Keratinocyte (primary cell): Measurements from ENCODE around the gene SPATA6. TPM values are rescaled to one million over a fixed set of nuclear protein-coding genes. Genes with fewer than 3 reads are reported as not detected.

Source experiments
- DNase-seq: peaks from one replicate; pipeline ENCODE4 v3.0.0-alpha.2; 2011; ENCODE audit warnings: low read depth, missing footprints, low spot score
- FAIRE-seq: peaks from 2 replicates; lab custom pipeline; 2011; peaks lifted over from hg19 to GRCh38; lab: Jason Lieb, UNC
- H2AFZ ChIP-seq: 2 replicates; pipeline ENCODE4 v1.6.0; 2012; ENCODE audit warnings: low read length, control low read depth, inconsistent platforms; ENCODE audit not compliant: control insufficient read depth
- H3K27ac ChIP-seq: 2 replicates; pipeline ENCODE4 v1.5.1; 2011; ENCODE audit warnings: low read length; ENCODE audit not compliant: control insufficient read depth, insufficient read depth
- H3K27me3 ChIP-seq: 3 replicates; pipeline ENCODE4 v1.6.0; 2011; ENCODE audit warnings: low read length; ENCODE audit not compliant: control insufficient read depth, insufficient read depth; ENCODE audit errors: extremely low read depth
- H3K36me3 ChIP-seq, 2 experiments: 2 replicates in 1 of 2; 3 replicates in 1 of 2; pipeline ENCODE4 v1.5.1; 2011; ENCODE audit warnings: low read length in 2 of 2, mild to moderate bottlenecking in 1 of 2; ENCODE audit not compliant: control insufficient read depth in 2 of 2, insufficient read depth in 2 of 2; ENCODE audit errors: extremely low read depth in 1 of 2
- H3K4me1 ChIP-seq: 3 replicates; pipeline ENCODE4 v1.5.1; 2011; ENCODE audit warnings: low read length; ENCODE audit not compliant: control insufficient read depth, insufficient read depth; ENCODE audit errors: extremely low read depth
- H3K4me2 ChIP-seq: 3 replicates; pipeline ENCODE4 v1.6.0; 2011; ENCODE audit warnings: low read depth, low read length; ENCODE audit not compliant: control insufficient read depth, insufficient read depth; ENCODE audit errors: extremely low read depth
- H3K4me3 ChIP-seq, 3 experiments: fragments of 200-600 bp in 1 of 3; sonication (generic) in 1 of 3; 2 replicates in 2 of 3; 3 replicates in 1 of 3; pipeline ENCODE4 v1.5.1; 2011 to 2016; ENCODE audit warnings: low read length in 3 of 3, mild to moderate bottlenecking in 3 of 3, control low read depth in 2 of 3, inconsistent platforms in 1 of 3, low read depth in 1 of 3, mixed read lengths in 1 of 3, mixed run types in 1 of 3, moderate library complexity in 1 of 3; ENCODE audit not compliant: control insufficient read depth in 2 of 3, insufficient read depth in 2 of 3; ENCODE audit errors: extremely low read depth in 1 of 3
- H3K79me2 ChIP-seq: 2 replicates; pipeline ENCODE4 v1.6.0; 2012; ENCODE audit warnings: low read length; ENCODE audit not compliant: control insufficient read depth, insufficient read depth
- H3K9ac ChIP-seq: 3 replicates; pipeline ENCODE4 v1.6.0; 2011; ENCODE audit warnings: low read length; ENCODE audit not compliant: control insufficient read depth, insufficient read depth; ENCODE audit errors: extremely low read depth
- H3K9me1 ChIP-seq: 3 replicates; pipeline ENCODE4 v1.6.0; 2011; ENCODE audit warnings: low read length; ENCODE audit not compliant: control insufficient read depth, insufficient read depth; ENCODE audit errors: extremely low read depth
- H3K9me3 ChIP-seq: 2 replicates; pipeline ENCODE4 v1.5.1; 2012; ENCODE audit warnings: low read depth, low read length; ENCODE audit not compliant: control insufficient read depth
- H4K20me1 ChIP-seq: 3 replicates; pipeline ENCODE4 v1.6.0; 2011; ENCODE audit warnings: low read length; ENCODE audit not compliant: control insufficient read depth, insufficient read depth; ENCODE audit errors: extremely low read depth
- EZH2 ChIP-seq: IDR thresholded peaks from one replicate; pipeline ENCODE4 v1.6.1; 2012; ENCODE audit warnings: inconsistent platforms, mild to moderate bottlenecking, low read length, moderate library complexity
- dilution Hi-C: fragments of 300-500 bp; cut with MboI; formaldehyde crosslinking; loops from one replicate; pipeline ENCODE4 v1.7.0; 2020; ENCODE audit warnings: low sequenced_read_pairs; ENCODE audit not compliant: extremely low pct_ligation_motif_present
- polyA plus RNA-seq, 5 experiments: library from polyadenylated mRNA; depleted of rRNA in 3 of 5; stranded (reverse) in 3 of 5; stranded (forward) in 1 of 5; unstranded in 1 of 5; fragments of >200 nt; gene quantifications; 1 replicate in 1 of 5; 2 replicates in 3 of 5; 3 replicates in 1 of 5; pipeline versions ENCODE4 v1.2.1 to v1.2.3, GENCODE V29; 2011 to 2012; ENCODE audit warnings: missing spikeins in 2 of 5, low read depth in 1 of 5, low replicate concordance in 1 of 5
- TF ChIP-seq, protein P1 (sequence below), 3 experiments: IDR thresholded peaks in 1 of 3; conservative IDR thresholded peaks in 1 of 3; optimal IDR thresholded peaks in 1 of 3; 2 replicates in 2 of 3; 3 replicates in 1 of 3; pipeline versions ENCODE3 to v1.5.1; 2011; ENCODE audit warnings: low read length in 3 of 3, mild to moderate bottlenecking in 3 of 3, moderate library complexity in 2 of 3, control low read depth in 1 of 3, inconsistent platforms in 1 of 3; ENCODE audit not compliant: insufficient read depth in 2 of 3; ENCODE audit errors: extremely low read depth in 1 of 3

SPATA6 gene
- polyA plus RNA-seq, 1 donor (not counting 4 experiments of a cell fraction or from before 2014, with no cell fraction given): 1.7 TPM

DNA sequence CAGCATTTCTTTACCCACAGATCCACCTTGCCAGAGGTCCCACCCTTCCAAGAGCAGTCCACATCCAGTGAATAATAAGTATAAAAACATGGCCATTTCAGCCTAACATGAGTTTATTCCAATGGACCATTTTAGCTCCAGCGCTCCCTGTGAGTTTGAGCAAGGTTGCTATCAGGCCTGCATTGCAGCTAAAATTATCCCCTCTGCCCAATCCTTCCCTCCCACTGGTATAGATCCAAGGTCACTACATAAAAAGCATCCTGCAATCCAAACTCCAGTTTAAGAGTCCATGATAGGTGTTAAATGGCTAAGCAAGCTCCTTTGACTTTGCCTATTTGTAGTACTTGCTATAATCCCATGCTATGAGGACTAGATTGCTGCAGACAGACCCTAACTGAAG is 213.9 kb downstream of the SPATA6 start:
- no peak overlapping the region for H3K9ac ChIP-seq
- no peaks in the 10 kb centered on the region for H3K36me3 ChIP-seq
- dilution Hi-C loops: no loop called here
- no peak overlapping the region for H3K27ac ChIP-seq
- FAIRE-seq: no peak
- no peak overlapping the region for H3K4me2 ChIP-seq
- no peaks in the 10 kb centered on the region for H3K27me3 ChIP-seq
- H3K4me3 ChIP-seq: no peak overlapping the region
- no peaks in the 10 kb centered on the region for H3K9me3 ChIP-seq
- no peak for DNase-seq
- no peaks in the 10 kb centered on the region for H3K4me1 ChIP-seq
- H3K79me2 ChIP-seq: no peaks in the 10 kb centered on the region
- H4K20me1 ChIP-seq: no peaks in the 10 kb centered on the region
- H2AFZ ChIP-seq: no peak overlapping the region
- TF ChIP-seq, protein P1, sequence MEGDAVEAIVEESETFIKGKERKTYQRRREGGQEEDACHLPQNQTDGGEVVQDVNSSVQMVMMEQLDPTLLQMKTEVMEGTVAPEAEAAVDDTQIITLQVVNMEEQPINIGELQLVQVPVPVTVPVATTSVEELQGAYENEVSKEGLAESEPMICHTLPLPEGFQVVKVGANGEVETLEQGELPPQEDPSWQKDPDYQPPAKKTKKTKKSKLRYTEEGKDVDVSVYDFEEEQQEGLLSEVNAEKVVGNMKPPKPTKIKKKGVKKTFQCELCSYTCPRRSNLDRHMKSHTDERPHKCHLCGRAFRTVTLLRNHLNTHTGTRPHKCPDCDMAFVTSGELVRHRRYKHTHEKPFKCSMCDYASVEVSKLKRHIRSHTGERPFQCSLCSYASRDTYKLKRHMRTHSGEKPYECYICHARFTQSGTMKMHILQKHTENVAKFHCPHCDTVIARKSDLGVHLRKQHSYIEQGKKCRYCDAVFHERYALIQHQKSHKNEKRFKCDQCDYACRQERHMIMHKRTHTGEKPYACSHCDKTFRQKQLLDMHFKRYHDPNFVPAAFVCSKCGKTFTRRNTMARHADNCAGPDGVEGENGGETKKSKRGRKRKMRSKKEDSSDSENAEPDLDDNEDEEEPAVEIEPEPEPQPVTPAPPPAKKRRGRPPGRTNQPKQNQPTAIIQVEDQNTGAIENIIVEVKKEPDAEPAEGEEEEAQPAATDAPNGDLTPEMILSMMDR (optimal IDR thresholded peaks at IDR 0.05 in 1 of 3, IDR thresholded peaks at IDR 0.05 in 1 of 3, conservative IDR thresholded peaks at IDR 0.05 in 1 of 3; ENCODE audit: extremely low read depth in 1 of 3, insufficient read depth in 2 of 3, low read length in 3 of 3): no peak
- TF ChIP-seq EZH2: no peak
- no peaks in the 10 kb centered on the region for H3K9me1 ChIP-seq

DNA sequence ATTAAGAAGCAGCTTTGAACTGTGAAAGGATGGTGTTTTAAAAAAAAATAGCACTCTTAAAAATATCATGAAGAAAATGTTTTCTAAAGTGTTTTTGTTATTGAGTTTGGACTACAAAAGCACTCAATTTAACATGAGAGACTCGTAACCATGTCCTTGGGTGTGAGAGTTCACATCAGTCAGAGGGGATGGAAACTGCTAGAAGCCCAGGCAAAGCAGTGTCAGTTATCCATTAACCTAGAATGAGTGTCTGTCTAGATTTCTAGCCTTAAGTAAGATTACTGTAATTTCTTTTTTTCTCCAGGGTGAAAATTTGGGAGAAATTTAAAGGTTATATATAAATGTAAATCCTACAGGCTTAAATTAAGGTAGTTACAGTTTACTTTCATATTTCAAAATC is 217.8 kb downstream of the SPATA6 start:
- no peaks in the 10 kb centered on the region for H3K9me1 ChIP-seq
- H3K4me3 ChIP-seq: no peak overlapping the region
- no peaks in the 10 kb centered on the region for H4K20me1 ChIP-seq
- H3K27me3 ChIP-seq: no peaks in the 10 kb centered on the region
- no peaks in the 10 kb centered on the region for H3K36me3 ChIP-seq
- H3K27ac ChIP-seq: no peak overlapping the region
- dilution Hi-C loops: no loop called here
- H2AFZ ChIP-seq: no peak overlapping the region
- DNase-seq (no peak), FAIRE-seq (no peak)
- H3K4me2 ChIP-seq: no peak overlapping the region
- TF ChIP-seq, protein P1 (optimal IDR thresholded peaks at IDR 0.05 in 1 of 3, IDR thresholded peaks at IDR 0.05 in 1 of 3, conservative IDR thresholded peaks at IDR 0.05 in 1 of 3; ENCODE audit: extremely low read depth in 1 of 3, insufficient read depth in 2 of 3, low read length in 3 of 3): no peak
- no peak for TF ChIP-seq EZH2
- no peaks in the 10 kb centered on the region for H3K79me2 ChIP-seq
- H3K9ac ChIP-seq: no peak overlapping the region
- no peaks in the 10 kb centered on the region for H3K9me3 ChIP-seq
- no peaks in the 10 kb centered on the region for H3K4me1 ChIP-seq
